ENCODE data around the gene GMPPB.

DNA sequence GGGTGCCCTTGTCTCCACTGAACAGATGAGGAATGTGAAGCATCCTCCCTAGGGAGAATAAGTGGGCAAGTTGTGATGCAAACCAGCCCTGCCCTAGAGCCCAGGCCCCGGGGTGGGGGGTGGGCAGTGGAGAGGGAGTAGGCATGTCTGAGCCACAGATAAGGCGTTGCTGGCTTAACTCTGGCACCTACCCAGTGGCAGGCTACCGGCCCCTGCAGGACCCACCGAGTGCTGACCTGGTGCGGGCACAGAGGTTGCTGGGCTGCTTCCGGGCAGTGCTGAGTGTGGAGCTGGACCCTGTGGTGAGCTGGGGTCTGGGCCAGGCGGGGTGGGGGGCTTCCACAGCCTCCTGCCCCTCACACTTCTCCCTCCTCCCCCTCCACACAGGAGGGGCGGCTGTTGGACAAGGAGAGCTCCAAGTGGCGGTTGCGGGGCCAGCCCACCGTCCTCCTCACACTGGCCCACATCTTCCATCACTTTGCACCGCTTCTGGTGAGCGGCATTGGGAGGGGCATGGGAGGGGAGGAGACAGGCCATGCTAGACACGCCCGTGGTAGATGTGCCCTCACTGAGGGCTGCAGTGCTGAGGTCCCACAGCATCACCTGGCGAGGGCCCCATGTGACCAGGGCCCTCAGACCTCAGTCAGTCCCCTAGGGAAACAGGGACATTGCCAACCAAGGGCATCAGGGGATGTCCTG is 24.3 kb downstream of the GMPPB start:
- no peak for TF ChIP-seq POLR2A (IDR thresholded peaks at IDR 0.05)
- no peak for TF ChIP-seq POLR2AphosphoS5 (IDR thresholded peaks at IDR 0.05)
- TF ChIP-seq EP300 (IDR thresholded peaks at IDR 0.05), result no peak
- no peak for TF ChIP-seq CTCF (IDR thresholded peaks at IDR 0.05)

Measured in stomach (tissue), 4 donors.